Liver (tissue), 9 donors: Measurements from ENCODE around the gene CYP4Z1. TPM values are rescaled to one million over a fixed set of nuclear protein-coding genes. Genes with fewer than 3 reads are reported as not detected.
"Not testable (repeated sequence)": the region's sequence is repeated elsewhere in the genome, so short reads cannot be mapped to it uniquely, and the experiment has no call there.

ENCODE experiments used
- DNase-seq: peaks from one replicate; pipeline ENCODE4 v3.0.0-alpha.2; 2017; ENCODE audit warnings: low spot score
- H3K27ac ChIP-seq, 2 donors: one replicate each; pipeline ENCODE4 v1.7.0; 2013; ENCODE audit warnings: inconsistent platforms in 2 of 2, low read length in 2 of 2, control low read depth in 1 of 2, low read depth in 1 of 2, mild to moderate bottlenecking in 1 of 2
- H3K27me3 ChIP-seq, 4 donors: one replicate each; pipeline versions ENCODE4 v1.6.1 to v1.7.0; 2013; ENCODE audit warnings: low read length in 3 of 4, inconsistent platforms in 1 of 4, mild to moderate bottlenecking in 1 of 4, moderate library complexity in 1 of 4; ENCODE audit not compliant: control insufficient read depth in 4 of 4, insufficient read depth in 4 of 4
- H3K36me3 ChIP-seq, 4 donors: one replicate each; pipeline versions ENCODE4 v1.6.1 to v1.7.0; 2013; ENCODE audit warnings: low read length in 3 of 4, mild to moderate bottlenecking in 3 of 4, low read depth in 1 of 4, moderate library complexity in 1 of 4; ENCODE audit not compliant: control insufficient read depth in 4 of 4, insufficient read depth in 3 of 4
- H3K4me1 ChIP-seq, 4 donors: one replicate each; pipeline versions ENCODE4 v1.6.1 to v1.7.0; 2013; ENCODE audit warnings: low read length in 3 of 4, mild to moderate bottlenecking in 3 of 4, moderate library complexity in 1 of 4; ENCODE audit not compliant: control insufficient read depth in 4 of 4, insufficient read depth in 4 of 4
- H3K4me3 ChIP-seq, 3 donors: one replicate each; pipeline versions ENCODE4 v1.6.1 to v1.7.0; 2013; ENCODE audit warnings: low read length in 3 of 3, control low read depth in 1 of 3, low read depth in 1 of 3, mild to moderate bottlenecking in 1 of 3
- H3K9ac ChIP-seq, 2 donors: one replicate each; pipeline ENCODE4 v1.7.0; 2013; ENCODE audit warnings: low read length in 2 of 2, mild to moderate bottlenecking in 2 of 2, moderate library complexity in 2 of 2, control low read depth in 1 of 2, low read depth in 1 of 2
- H3K9me3 ChIP-seq, 4 donors: one replicate each; pipeline versions ENCODE4 v1.6.1 to v1.7.0; 2013; ENCODE audit warnings: low read length in 3 of 4; ENCODE audit not compliant: control insufficient read depth in 4 of 4
- FOXA1 ChIP-seq: IDR thresholded peaks from 2 replicates; pipeline ENCODE4 v1.6.1; 2016; ENCODE audit warnings: antibody characterized with exemption
- GABPA ChIP-seq, 2 donors: IDR thresholded peaks in 1 of 2; conservative IDR thresholded peaks in 1 of 2; 2 replicates each; pipeline ENCODE4 v1.6.1; 2016; ENCODE audit warnings: antibody characterized with exemption in 2 of 2, mild to moderate bottlenecking in 1 of 2, moderate library complexity in 1 of 2
- JUND ChIP-seq, 2 donors: IDR thresholded peaks; 2 replicates each; pipeline ENCODE4 v1.6.1; 2016; ENCODE audit warnings: antibody characterized with exemption in 2 of 2
- NR2F2 ChIP-seq: IDR thresholded peaks from 2 replicates; pipeline ENCODE4 v1.6.1; 2016; ENCODE audit warnings: antibody characterized with exemption
- RAD21 ChIP-seq, 2 donors: IDR thresholded peaks; 2 replicates each; pipeline ENCODE4 v1.6.1; 2016; ENCODE audit warnings: antibody characterized with exemption in 2 of 2, mild to moderate bottlenecking in 2 of 2
- REST ChIP-seq: IDR thresholded peaks from 2 replicates; pipeline ENCODE4 v1.6.1; 2016; ENCODE audit warnings: antibody characterized with exemption, mild to moderate bottlenecking
- RXRA ChIP-seq, 2 donors: IDR thresholded peaks; 2 replicates each; pipeline ENCODE4 v1.6.1; 2017 to 2018; ENCODE audit warnings: antibody characterized with exemption in 2 of 2, mild to moderate bottlenecking in 1 of 2
- SP1 ChIP-seq: IDR thresholded peaks from 2 replicates; pipeline ENCODE4 v1.6.1; 2018; ENCODE audit warnings: antibody characterized with exemption, mild to moderate bottlenecking
- TAF1 ChIP-seq: conservative IDR thresholded peaks from 2 replicates; pipeline ENCODE4 v1.6.1; 2016; ENCODE audit warnings: antibody characterized with exemption, mild to moderate bottlenecking
- YY1 ChIP-seq: IDR thresholded peaks from 2 replicates; pipeline ENCODE4 v1.6.1; 2016; ENCODE audit warnings: antibody characterized with exemption, mild to moderate bottlenecking
- WGBS: extraction: QIAGEN DNeasy Blood & Tissue Kit; methylation state at CpG from one replicate; pipeline ENCODE4 v1.1.7; 2013; 5-methylcytosine and 5-hydroxymethylcytosine counted together
- polyA plus RNA-seq, 2 donors: library from polyadenylated mRNA; stranded (reverse) in 1 of 2; unstranded in 1 of 2; fragments of 200-250 nt in 1 of 2; fragments of >200 nt in 1 of 2; fragmentation: Nextera tagmentation in 1 of 2; extraction: Ambion mirVana in 1 of 2; gene quantifications; one replicate each; pipeline versions ENCODE4 v1.2.1 to v1.2.3, GENCODE V29; 2013 to 2015
- total RNA-seq, 2 donors: library from RNA; depleted of rRNA; stranded (reverse); fragments of >200 nt; gene quantifications; one replicate each; pipeline ENCODE4 v1.2.3, GENCODE V29; 2014
- TF ChIP-seq, protein P1 (sequence below): IDR thresholded peaks from 2 replicates; pipeline ENCODE4 v1.6.1; 2016; ENCODE audit warnings: antibody characterized with exemption
- TF ChIP-seq, protein P2 (sequence below): IDR thresholded peaks from 2 replicates; pipeline ENCODE4 v1.6.1; 2016; ENCODE audit warnings: antibody characterized with exemption
- TF ChIP-seq, protein P3 (sequence below): IDR thresholded peaks from 2 replicates; pipeline ENCODE4 v1.6.1; 2016; ENCODE audit warnings: antibody characterized with exemption
- TF ChIP-seq, protein P4 (sequence below): fragments of 150-350 bp; IDR thresholded peaks from 2 replicates; pipeline ENCODE4 v1.5.1; 2017; ENCODE audit warnings: improper control_type of control experiment, low read depth, low read length; ENCODE audit not compliant: missing input control
- donor health status: healthy.
- donor health status: healthy.
- donor health status: healthy.
- donor health status: healthy.
- donor health status: healthy.

Gene CYP4Z1
- total and polyA plus RNA-seq, 4 donors = 0.09 to 0.50 (median 0.20) TPM

DNA sequence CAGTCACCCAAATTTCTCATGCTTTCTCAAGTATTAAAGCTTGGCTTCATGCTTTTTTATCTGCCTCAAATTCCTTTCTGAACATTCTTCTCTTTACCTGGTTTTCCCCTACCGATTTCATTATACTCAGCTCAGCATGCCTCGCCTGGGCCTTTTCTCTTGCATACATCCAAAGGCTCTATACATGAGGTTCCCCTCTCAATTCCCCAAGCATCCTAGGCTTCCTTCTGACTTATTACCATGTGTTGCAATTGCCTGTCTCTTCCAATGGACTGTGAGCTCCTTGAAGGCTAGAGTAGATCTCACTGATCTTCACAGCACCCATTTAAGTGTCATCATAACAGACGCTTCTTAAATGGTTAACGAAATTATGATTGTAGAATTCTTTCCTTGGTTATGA, 46.1 kb downstream of the CYP4Z1 start:
- 92% methylated on average over 4 of the region's 4 CpGs for WGBS
- H3K27ac ChIP-seq = no peak overlapping the region
- TF ChIP-seq, protein P1, sequence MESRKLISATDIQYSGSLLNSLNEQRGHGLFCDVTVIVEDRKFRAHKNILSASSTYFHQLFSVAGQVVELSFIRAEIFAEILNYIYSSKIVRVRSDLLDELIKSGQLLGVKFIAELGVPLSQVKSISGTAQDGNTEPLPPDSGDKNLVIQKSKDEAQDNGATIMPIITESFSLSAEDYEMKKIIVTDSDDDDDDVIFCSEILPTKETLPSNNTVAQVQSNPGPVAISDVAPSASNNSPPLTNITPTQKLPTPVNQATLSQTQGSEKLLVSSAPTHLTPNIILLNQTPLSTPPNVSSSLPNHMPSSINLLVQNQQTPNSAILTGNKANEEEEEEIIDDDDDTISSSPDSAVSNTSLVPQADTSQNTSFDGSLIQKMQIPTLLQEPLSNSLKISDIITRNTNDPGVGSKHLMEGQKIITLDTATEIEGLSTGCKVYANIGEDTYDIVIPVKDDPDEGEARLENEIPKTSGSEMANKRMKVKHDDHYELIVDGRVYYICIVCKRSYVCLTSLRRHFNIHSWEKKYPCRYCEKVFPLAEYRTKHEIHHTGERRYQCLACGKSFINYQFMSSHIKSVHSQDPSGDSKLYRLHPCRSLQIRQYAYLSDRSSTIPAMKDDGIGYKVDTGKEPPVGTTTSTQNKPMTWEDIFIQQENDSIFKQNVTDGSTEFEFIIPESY = no peak
- no peak for TF ChIP-seq REST
- TF ChIP-seq JUND (IDR thresholded peaks at IDR 0.05) = no peak
- no peak for TF ChIP-seq RXRA (IDR thresholded peaks at IDR 0.05)
- no peak for TF ChIP-seq FOXA1
- no peak for TF ChIP-seq NR2F2
- TF ChIP-seq YY1 = no peak
- TF ChIP-seq, protein P2, sequence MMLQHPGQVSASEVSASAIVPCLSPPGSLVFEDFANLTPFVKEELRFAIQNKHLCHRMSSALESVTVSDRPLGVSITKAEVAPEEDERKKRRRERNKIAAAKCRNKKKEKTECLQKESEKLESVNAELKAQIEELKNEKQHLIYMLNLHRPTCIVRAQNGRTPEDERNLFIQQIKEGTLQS = no peak
- TF ChIP-seq RAD21 (IDR thresholded peaks at IDR 0.05) = no peak
- TF ChIP-seq, protein P3, sequence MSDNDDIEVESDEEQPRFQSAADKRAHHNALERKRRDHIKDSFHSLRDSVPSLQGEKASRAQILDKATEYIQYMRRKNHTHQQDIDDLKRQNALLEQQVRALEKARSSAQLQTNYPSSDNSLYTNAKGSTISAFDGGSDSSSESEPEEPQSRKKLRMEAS = no peak
- TF ChIP-seq TAF1 = no peak
- TF ChIP-seq SP1 = no peak
- TF ChIP-seq GABPA (IDR thresholded peaks at IDR 0.05 in 1 of 2, conservative IDR thresholded peaks at IDR 0.05 in 1 of 2) = no peak
- TF ChIP-seq, protein P4, sequence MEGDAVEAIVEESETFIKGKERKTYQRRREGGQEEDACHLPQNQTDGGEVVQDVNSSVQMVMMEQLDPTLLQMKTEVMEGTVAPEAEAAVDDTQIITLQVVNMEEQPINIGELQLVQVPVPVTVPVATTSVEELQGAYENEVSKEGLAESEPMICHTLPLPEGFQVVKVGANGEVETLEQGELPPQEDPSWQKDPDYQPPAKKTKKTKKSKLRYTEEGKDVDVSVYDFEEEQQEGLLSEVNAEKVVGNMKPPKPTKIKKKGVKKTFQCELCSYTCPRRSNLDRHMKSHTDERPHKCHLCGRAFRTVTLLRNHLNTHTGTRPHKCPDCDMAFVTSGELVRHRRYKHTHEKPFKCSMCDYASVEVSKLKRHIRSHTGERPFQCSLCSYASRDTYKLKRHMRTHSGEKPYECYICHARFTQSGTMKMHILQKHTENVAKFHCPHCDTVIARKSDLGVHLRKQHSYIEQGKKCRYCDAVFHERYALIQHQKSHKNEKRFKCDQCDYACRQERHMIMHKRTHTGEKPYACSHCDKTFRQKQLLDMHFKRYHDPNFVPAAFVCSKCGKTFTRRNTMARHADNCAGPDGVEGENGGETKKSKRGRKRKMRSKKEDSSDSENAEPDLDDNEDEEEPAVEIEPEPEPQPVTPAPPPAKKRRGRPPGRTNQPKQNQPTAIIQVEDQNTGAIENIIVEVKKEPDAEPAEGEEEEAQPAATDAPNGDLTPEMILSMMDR = no peak

GRCh38 chr1:47121039-47121438, 54.0 kb downstream of the CYP4Z1 start:
- WGBS = 87% methylated on average over 1 of the region's 1 CpG
- not testable (repeated sequence) for H3K9ac ChIP-seq, DNase-seq, H3K4me3 ChIP-seq, H3K4me1 ChIP-seq, H3K36me3 ChIP-seq, H3K9me3 ChIP-seq, H3K27ac ChIP-seq, H3K27me3 ChIP-seq

More for the DNA sequence above, 46.1 kb downstream of the CYP4Z1 start:
- H3K4me3 ChIP-seq = no peak overlapping the region
- DNase-seq = no peak
- no peaks in the 10 kb centered on the region for H3K9me3 ChIP-seq
- no peak overlapping the region for H3K9ac ChIP-seq
- H3K27me3 ChIP-seq = no peaks in the 10 kb centered on the region
- no peaks in the 10 kb centered on the region for H3K36me3 ChIP-seq
- H3K4me1 ChIP-seq = no peaks in the 10 kb centered on the region

DNA sequence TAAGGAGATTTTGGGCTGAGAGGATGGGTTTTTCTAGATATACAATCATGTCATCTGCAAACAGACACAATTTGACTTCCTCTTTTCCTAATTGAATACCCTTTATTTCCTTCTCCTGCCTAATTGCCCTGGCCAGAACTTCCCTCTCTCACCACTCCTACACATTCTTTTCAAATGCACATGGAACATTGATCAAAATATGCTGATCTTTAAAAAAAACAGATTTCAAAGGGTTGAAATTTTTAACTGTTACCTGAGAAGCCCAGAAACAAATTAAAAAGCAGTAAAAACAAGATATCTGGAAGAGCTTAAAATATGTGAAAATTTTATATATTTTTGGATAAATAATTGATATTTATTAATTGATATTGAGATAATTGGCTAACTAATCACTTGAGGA, 57.8 kb downstream of the CYP4Z1 start:
- H3K27ac ChIP-seq, DNase-seq, H3K9me3 ChIP-seq, H3K36me3 ChIP-seq, H3K4me3 ChIP-seq, H3K27me3 ChIP-seq, H3K9ac ChIP-seq: not testable (repeated sequence)
- peaks cover 6 to 24% (median 10%) of the 10 kb centered on the region in 4 donors for H3K4me1 ChIP-seq

DNA sequence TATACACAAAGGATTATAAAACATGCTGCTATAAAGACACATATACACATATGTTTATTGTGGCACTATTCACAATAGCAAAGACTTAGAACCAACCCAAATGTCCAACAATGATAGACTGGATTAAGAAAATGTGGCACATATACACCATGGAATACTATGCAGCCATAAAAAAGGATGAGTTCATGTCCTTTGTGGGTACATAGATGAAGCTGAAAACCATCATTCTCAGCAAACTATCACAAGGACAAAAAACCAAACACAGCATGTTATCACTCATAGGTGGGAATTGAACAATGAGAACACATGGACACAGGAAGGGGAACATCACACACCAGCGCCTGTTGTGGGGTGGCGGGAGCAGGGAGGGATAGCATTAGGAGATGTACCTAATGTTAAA, 60.0 kb downstream of the CYP4Z1 start:
- H3K9ac ChIP-seq, H3K4me3 ChIP-seq, DNase-seq, H3K27ac ChIP-seq, H3K27me3 ChIP-seq, H3K36me3 ChIP-seq, H3K9me3 ChIP-seq: not testable (repeated sequence)
- peaks cover 7 to 36% (median 20%) of the 10 kb centered on the region in 4 donors for H3K4me1 ChIP-seq
- 96% methylated on average over 2 of the region's 2 CpGs for WGBS
